NT2/D1 (cell line): ENCODE measurements around the gene PROSER3.
"Not testable (repeated sequence)": the region's sequence is repeated elsewhere in the genome, so short reads cannot be mapped to it uniquely, and the experiment has no call there.

Source experiments
- DNase-seq: peaks from one replicate; pipeline ENCODE4 v3.0.0-alpha.2; 2011; ENCODE audit warnings: low read depth, low spot score
- H3K27me3 ChIP-seq: 2 replicates; pipeline ENCODE4 v1.6.0; 2011; ENCODE audit warnings: mild to moderate bottlenecking; ENCODE audit not compliant: insufficient read length, insufficient read depth
- H3K36me3 ChIP-seq: 2 replicates; pipeline ENCODE4 v1.6.1; 2011; ENCODE audit warnings: mild to moderate bottlenecking, low read length, mixed read lengths; ENCODE audit not compliant: insufficient read depth, insufficient read length
- H3K4me1 ChIP-seq: 2 replicates; pipeline ENCODE4 v1.5.1; 2011; ENCODE audit not compliant: insufficient read depth, insufficient read length
- H3K4me3 ChIP-seq: 2 replicates; pipeline ENCODE4 v1.5.1; 2011; ENCODE audit warnings: low read depth; ENCODE audit not compliant: insufficient read length
- H3K9ac ChIP-seq: 2 replicates; pipeline ENCODE4 v1.6.0; 2011; ENCODE audit warnings: low read depth; ENCODE audit not compliant: insufficient read length
- H3K9me3 ChIP-seq: 2 replicates; pipeline ENCODE4 v1.5.1; 2011; ENCODE audit warnings: mild to moderate bottlenecking, low read length; ENCODE audit not compliant: insufficient read depth
- SUZ12 ChIP-seq: IDR thresholded peaks from 2 replicates; pipeline ENCODE4 v1.6.1; 2011; ENCODE audit not compliant: insufficient read length, insufficient read depth; ENCODE audit errors: extremely low read depth
- YY1 ChIP-seq: IDR thresholded peaks from 2 replicates; pipeline ENCODE4 v1.6.1; 2011; ENCODE audit not compliant: insufficient read length, insufficient read depth
- ZNF274 ChIP-seq: IDR thresholded peaks from 2 replicates; pipeline ENCODE4 v1.6.1; 2011; ENCODE audit warnings: mild to moderate bottlenecking, low read depth, low read length

Gene PROSER3

DNA sequence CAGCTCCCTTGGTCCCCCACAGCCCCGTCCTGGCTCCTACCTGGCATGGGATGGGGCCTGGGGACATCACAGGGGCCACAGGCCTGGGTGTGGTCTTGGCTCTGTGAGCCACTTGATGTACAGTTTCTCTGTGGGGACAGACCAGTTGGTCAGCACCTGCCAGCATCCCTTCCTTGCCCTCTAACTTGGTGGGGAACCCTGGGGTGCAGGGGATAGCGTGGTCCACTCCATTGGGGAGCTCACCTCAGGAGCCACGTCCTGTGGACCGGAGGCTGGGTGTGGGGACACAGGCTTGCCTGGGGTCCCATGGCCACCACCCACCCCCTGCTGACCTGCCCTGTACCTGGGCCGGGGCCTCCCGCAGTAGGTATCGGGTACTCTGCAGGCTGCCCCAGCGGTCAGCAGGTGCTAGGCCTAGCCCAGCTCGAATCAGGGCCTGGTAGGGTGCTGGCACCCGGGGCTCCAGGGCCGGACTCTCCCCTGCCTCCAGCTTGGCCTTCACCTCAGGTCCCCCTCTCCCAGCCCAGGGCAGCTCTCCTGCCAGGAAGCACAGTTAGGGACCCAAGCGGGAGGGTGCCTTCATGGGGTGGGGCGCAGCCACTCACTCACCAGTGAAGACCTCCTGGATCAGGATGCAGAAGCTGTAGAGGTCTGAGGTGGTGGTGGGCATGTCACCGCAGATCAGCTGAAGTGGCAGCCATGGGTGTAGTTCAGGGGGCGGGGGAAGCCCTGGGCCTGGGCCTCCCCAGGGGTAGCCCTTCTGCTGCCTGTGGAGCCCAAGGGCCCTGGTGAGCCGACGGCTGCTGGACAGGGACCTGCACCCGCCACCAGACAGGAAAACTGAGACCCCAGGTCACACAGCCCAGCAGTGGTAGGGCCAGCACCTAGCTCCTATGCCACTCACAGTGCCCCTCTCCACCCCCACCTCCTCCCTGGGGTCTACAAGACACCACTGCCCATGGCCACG, 32.3 kb downstream of the PROSER3 start:
- no peak overlapping the region for H3K9ac ChIP-seq
- TF ChIP-seq ZNF274 (no peak), YY1 (no peak), SUZ12 (no peak)
- no peak overlapping the region for H3K4me3 ChIP-seq
- peaks cover 20% of the 10 kb centered on the region for H3K4me1 ChIP-seq
- no peak for DNase-seq
- H3K27me3 ChIP-seq, result no peaks in the 10 kb centered on the region
- H3K36me3 ChIP-seq, result no peaks in the 10 kb centered on the region
- H3K9me3 ChIP-seq, result no peaks in the 10 kb centered on the region

DNA sequence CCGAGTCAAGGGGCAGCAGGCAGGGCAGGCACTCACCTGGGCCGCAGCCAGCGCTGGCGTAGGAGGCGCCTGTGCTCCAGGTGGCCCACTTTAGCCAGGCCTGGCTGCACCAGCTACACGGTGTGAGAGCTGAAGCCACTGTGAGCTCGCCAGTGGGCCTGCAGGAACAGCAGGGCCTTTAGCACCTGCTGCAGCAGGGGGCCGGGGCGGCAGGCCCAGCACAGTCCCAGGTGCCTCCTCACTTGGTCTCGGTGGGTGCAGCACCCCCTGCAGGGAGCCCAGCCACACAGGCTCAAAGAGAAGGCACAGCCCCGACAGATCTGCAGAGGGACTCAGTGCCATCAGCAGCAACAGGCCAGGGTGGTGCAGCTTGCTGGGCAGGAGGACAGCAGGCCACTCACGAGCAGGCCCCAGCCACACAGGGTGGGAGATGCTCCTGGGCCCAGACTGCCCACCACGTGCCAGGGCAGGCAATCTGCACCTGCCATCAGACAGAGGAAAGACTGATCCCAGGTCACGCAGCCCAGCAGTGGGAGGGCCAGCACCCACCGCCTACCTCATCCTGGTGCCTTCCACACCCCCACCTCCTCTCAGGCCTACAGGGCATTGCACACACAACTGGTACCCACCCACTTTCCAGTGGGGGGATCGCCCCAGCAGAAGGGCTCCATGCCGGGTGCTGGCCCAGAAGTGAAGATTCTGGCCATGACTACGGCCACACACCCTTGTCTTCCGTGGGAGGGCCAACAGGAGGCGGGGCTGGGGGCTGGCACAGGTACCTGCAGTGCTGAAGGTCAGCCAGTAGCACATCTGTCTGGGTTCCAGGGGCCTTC, 33.2 kb downstream of the PROSER3 start:
- H3K9ac ChIP-seq, result no peak overlapping the region

DNA sequence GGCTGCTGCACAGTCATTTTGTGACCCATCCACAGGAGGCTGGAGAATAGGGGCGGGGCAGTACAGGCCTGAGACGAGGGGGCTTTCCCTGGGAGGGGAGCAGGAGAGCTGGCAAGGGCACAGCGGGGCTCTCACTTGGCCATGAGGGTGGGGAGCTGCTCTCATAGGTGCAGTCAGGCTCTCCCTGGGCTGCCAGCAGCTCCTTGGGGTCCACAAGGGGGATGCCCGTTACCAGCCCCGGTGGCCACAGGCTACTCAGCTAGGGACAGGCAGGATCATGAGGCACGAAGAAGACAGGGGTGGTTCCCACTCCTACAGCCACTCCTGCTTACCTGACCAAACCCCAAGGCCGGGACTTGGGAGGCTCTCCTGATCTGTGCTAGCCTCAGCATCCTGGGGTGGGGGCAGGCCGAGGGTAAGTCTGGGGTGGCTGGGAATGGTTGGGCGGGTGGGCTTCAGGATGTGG, 33.9 kb downstream of the PROSER3 start:
- H3K27me3 ChIP-seq, result no peaks in the 10 kb centered on the region
- H3K9ac ChIP-seq, result no peak overlapping the region
- no peak for TF ChIP-seq ZNF274
- TF ChIP-seq YY1, result no peak
- H3K36me3 ChIP-seq, result no peaks in the 10 kb centered on the region
- H3K4me3 ChIP-seq, result no peak overlapping the region
- no peak for DNase-seq
- H3K4me1 ChIP-seq, result peaks cover 17% of the 10 kb centered on the region
- no peaks in the 10 kb centered on the region for H3K9me3 ChIP-seq

More for the DNA sequence above, 33.2 kb downstream of the PROSER3 start:
- TF ChIP-seq SUZ12 (no peak), ZNF274 (no peak), YY1 (no peak)
- no peak for DNase-seq
- H3K4me1 ChIP-seq, result peaks cover 19% of the 10 kb centered on the region
- no peak overlapping the region for H3K4me3 ChIP-seq
- no peaks in the 10 kb centered on the region for H3K36me3 ChIP-seq
- H3K27me3 ChIP-seq, result no peaks in the 10 kb centered on the region
- no peaks in the 10 kb centered on the region for H3K9me3 ChIP-seq

DNA sequence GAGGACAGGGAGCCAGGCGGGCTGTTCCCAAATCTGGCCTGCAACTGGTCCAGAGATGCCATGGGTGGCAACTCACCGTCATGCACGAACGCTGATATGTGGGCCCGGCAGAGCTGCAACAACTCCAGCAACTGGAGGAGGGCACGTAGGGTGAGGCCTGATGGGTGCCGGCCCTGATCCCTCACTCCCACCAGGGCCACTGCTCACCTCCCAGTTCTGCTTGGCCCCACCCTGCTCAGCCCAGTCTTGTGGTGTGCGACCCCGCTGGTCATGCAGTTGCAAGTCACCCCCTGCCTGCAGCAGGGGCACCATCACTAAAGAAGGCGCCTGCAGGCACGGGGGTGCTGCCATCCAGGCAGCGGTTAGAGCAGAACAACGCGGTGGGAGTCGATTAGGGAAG, 34.3 kb downstream of the PROSER3 start:
- no peaks in the 10 kb centered on the region for H3K9me3 ChIP-seq
- H3K36me3 ChIP-seq, result no peaks in the 10 kb centered on the region

DNA sequence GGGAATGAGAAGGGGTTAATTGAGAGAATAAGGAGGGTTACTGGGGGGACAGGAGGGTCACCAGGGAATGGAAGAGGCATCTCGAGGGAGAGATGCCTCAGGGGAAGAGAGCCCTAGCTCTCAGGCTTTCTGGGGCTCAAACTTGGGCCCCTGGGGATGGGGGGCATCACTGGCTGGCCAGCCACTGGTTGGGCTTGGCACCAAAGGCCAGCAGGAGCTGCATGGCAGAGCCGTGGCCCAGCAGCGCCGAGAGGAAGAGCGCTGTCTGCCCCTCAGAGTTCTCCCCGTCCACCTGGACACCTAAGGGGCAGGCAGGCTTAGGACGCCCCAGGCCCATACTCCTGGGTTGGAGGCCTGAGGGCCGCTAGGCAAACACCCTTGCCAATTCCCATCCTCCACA, 34.9 kb downstream of the PROSER3 start:
- TF ChIP-seq YY1, result no peak
- no peak for TF ChIP-seq ZNF274
- TF ChIP-seq SUZ12, result no peak
- Histone ChIP-seq H3K27me3 (no peaks in the 10 kb centered on the region), H3K9ac (no peak overlapping the region), H3K4me1 (peaks cover 19% of the 10 kb centered on the region), H3K9me3 (no peaks in the 10 kb centered on the region), H3K4me3 (no peak overlapping the region), H3K36me3 (no peaks in the 10 kb centered on the region)
- no peak for DNase-seq

More for the DNA sequence above, 34.3 kb downstream of the PROSER3 start:
- DNase-seq, result no peak
- Histone ChIP-seq H3K4me3 (no peak overlapping the region), H3K27me3 (no peaks in the 10 kb centered on the region), H3K9ac (no peak overlapping the region), H3K4me1 (peaks cover 16% of the 10 kb centered on the region)
- TF ChIP-seq SUZ12 (no peak), YY1 (no peak), ZNF274 (no peak)

DNA sequence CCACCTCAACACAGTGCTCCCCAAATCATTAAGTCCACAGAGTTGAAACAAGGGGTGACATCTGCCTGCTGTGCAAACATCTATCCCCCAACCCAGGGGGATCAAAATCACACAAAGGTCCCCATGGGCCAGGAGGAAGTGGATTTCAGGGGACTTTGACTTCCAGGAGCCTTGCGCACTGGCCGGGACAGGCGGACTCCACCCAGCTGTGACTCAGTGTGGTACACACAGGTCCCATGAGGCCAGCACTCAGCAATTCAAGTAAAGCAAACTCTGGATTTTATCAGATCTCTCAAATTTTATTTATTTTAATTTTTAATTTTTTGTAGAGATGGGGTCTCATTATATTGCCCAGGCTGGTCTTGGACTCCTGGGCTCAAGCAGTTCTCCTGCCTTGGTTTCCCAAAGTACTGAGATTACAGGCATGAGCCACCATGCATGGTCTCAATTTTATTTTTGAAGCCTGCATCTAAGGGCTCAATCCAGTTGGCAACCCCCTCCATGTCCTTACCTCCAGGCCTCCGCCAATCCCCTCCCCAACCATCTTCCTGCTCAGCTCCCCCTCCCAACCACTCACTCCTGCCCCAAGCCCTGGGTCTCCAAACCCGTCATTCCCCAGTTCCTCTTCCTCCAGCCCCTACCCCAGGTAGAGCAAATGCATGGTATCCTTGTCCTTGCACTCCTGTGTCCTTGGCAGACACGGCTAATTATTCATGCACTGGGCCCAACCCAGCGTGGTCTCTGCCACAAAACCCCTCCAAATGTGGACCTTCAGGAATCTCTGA, 35.6 kb downstream of the PROSER3 start:
- no peaks in the 10 kb centered on the region for H3K36me3 ChIP-seq
- TF ChIP-seq YY1 (no peak), ZNF274 (no peak), SUZ12 (no peak)
- no peaks in the 10 kb centered on the region for H3K9me3 ChIP-seq
- H3K9ac ChIP-seq, result no peak overlapping the region
- H3K4me1 ChIP-seq, result peaks cover 19% of the 10 kb centered on the region
- H3K4me3 ChIP-seq, result no peak overlapping the region
- DNase-seq, result no peak
- H3K27me3 ChIP-seq, result no peaks in the 10 kb centered on the region

DNA sequence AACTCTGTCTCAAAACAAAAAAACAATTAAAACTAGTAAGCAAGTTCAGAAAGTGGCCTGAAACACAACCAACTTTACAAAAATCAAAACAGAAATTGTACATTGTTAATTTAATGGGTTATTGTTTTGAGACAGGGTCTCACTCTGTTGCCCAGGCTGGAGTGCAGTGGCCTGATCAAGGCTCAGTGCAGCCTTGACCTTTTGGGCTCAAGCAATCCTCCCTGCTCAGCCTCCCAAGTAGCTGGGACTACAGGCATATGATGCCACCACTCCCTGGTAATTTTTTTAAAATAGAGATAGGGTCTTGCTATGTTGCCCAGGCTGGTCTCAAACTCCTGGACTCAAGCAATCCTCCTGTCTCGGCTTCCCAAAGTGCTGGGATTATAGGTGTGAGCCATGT, 37.6 kb downstream of the PROSER3 start:
- not testable (repeated sequence) for H3K9me3 ChIP-seq, H3K9ac ChIP-seq, H3K27me3 ChIP-seq, H3K36me3 ChIP-seq, DNase-seq, H3K4me3 ChIP-seq
- peaks cover 13% of the 10 kb centered on the region for H3K4me1 ChIP-seq
